Osteocyte (in vitro differentiated cells): ENCODE measurements around the gene SHF. TPM values are rescaled to one million over a fixed set of nuclear protein-coding genes. Genes with fewer than 3 reads are reported as not detected.

Source experiments
- DNase-seq: peaks from one replicate; pipeline ENCODE4 v3.0.0; 2021; ENCODE audit warnings: mixed read lengths; ENCODE audit not compliant: unreplicated experiment; ENCODE audit errors: extremely low spot score
- H3K27ac Mint-ChIP-seq: one replicate; pipeline ENCODE4 v1.8.0; 2021; ENCODE audit warnings: mild to moderate bottlenecking, mixed read lengths; ENCODE audit not compliant: unreplicated experiment
- H3K27me3 Mint-ChIP-seq: one replicate; pipeline ENCODE4 v1.8.0; 2021; ENCODE audit warnings: mixed read lengths; ENCODE audit not compliant: unreplicated experiment
- H3K36me3 Mint-ChIP-seq: one replicate; pipeline ENCODE4 v1.8.0; 2021; ENCODE audit warnings: mixed read lengths; ENCODE audit not compliant: unreplicated experiment
- H3K4me1 Mint-ChIP-seq: one replicate; pipeline ENCODE4 v1.8.0; 2021; ENCODE audit warnings: mixed read lengths; ENCODE audit not compliant: unreplicated experiment
- H3K4me3 Mint-ChIP-seq: one replicate; pipeline ENCODE4 v1.8.0; 2021; ENCODE audit warnings: mild to moderate bottlenecking, moderate library complexity, mixed read lengths; ENCODE audit not compliant: unreplicated experiment
- H3K9me3 Mint-ChIP-seq: one replicate; pipeline ENCODE4 v1.8.0; 2021; ENCODE audit warnings: mixed read lengths; ENCODE audit not compliant: unreplicated experiment
- CTCF ChIP-seq: fragments of 200-600 bp; sonication (generic); IDR thresholded peaks from 2 replicates; pipeline ENCODE4 v1.5.0; 2021; ENCODE audit warnings: antibody characterized with exemption, mild to moderate bottlenecking, moderate library complexity
- total RNA-seq: library from RNA; stranded (reverse); gene quantifications from 2 replicates; pipeline ENCODE4 v1.2.1, GENCODE V29; 2021

Gene SHF
- total RNA-seq, 1 donor from 2014 or later, result 15.8 TPM

- DNase-seq, result no peak
- Mint-ChIP-seq H3K36me3 (no peaks in the 10 kb centered on the region), H3K27ac (no peak overlapping the region), H3K9me3 (no peaks in the 10 kb centered on the region), H3K4me3 (no peak overlapping the region), H3K27me3 (peaks cover 21% of the 10 kb centered on the region), H3K4me1 (peaks cover 4% of the 10 kb centered on the region)
- TF ChIP-seq CTCF, result no peak
Measured at GRCh38 chr15:45201869-45202268, 14.1 kb upstream of the SHF start.

DNA sequence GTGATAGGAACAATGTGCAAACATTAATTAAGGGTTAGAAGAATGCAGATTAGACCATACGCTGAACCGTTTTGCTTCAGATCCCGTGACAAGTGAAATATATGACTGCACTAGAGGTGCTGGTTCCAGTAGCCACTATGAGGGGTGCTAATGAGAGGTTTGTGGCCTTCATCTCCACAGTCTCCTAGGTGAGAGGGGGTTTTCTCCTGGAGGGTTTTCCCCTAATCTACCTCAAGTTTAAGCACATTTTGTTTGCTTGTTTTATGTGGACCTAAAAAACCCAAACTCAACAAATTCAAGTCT is 13.7 kb upstream of the SHF start:
- Mint-ChIP-seq H3K4me1 (peaks cover 4% of the 10 kb centered on the region), H3K27ac (no peak overlapping the region), H3K9me3 (no peaks in the 10 kb centered on the region), H3K27me3 (peaks cover 17% of the 10 kb centered on the region), H3K36me3 (no peaks in the 10 kb centered on the region), H3K4me3 (no peak overlapping the region)
- no peak for TF ChIP-seq CTCF
- DNase-seq, result no peak

GRCh38 chr15:45200799-45201556 is 13.2 kb upstream of the SHF start:
- Mint-ChIP-seq H3K4me3 (no peak overlapping the region), H3K36me3 (no peaks in the 10 kb centered on the region), H3K27me3 (peaks cover 16% of the 10 kb centered on the region), H3K9me3 (no peaks in the 10 kb centered on the region), H3K27ac (no peak overlapping the region), H3K4me1 (peaks cover 4% of the 10 kb centered on the region)
- peak; percentile 92 for DNase-seq
- no peak for TF ChIP-seq CTCF

DNA sequence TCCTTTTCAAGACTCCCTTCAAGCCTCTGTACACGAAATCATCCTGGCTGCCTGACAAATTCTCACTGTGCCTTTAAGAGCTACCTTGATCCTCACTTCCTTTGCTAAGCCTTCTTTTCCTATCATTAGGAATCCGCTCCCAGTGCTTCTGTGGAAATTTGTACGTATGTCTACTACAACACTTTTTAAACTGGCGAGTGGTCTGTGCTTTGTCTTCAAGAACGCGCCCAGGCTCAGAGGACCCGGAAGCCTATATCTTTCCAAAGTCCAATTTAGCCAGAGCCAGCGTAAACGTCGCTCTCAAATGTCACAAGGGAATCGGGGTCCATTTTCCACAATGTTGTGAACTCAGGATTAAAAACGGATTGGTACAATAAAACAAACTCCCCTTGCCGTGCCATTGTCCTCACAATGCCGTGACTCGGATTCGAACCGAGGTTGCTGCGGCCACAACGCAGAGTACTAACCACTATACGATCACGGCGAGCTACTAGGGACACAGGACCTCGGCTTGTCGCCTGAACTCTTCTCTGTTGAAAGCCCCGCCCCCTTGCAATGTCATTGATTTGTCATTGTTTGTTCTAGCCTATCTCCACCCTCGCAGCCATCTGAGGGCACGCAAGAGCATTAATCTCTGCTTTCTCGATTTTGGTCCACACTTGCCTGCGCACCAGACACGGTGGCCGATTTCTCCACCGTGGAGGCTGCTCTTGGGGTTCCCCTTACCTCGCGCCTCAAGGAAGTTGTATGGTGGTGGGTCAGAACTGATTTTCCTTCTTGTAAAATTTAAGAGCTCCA is 12.4 kb upstream of the SHF start:
- Mint-ChIP-seq H3K27me3 (peaks cover 10% of the 10 kb centered on the region), H3K36me3 (no peaks in the 10 kb centered on the region), H3K4me3 (no peak overlapping the region), H3K27ac (no peak overlapping the region), H3K4me1 (peaks cover 4% of the 10 kb centered on the region), H3K9me3 (no peaks in the 10 kb centered on the region)
- DNase-seq, result peak; percentile 97
- TF ChIP-seq CTCF, result no peak

- Mint-ChIP-seq H3K36me3 (no peaks in the 10 kb centered on the region), H3K4me3 (no peak overlapping the region), H3K27me3 (peaks cover 5% of the 10 kb centered on the region), H3K4me1 (peaks cover 4% of the 10 kb centered on the region), H3K27ac (no peak overlapping the region), H3K9me3 (no peaks in the 10 kb centered on the region)
- no peak for DNase-seq
- TF ChIP-seq CTCF, result peak; percentile 2
Measured at GRCh38 chr15:45199136-45199810, 11.5 kb upstream of the SHF start.
